Measurements from ENCODE around the gene PTPRN2. TPM values are rescaled to one million over a fixed set of nuclear protein-coding genes. Genes with fewer than 3 reads are reported as not detected.

PTPRN2 gene
- total and polyA plus RNA-seq, 2 donors (not counting 3 experiments of a cell fraction or from before 2014, with no cell fraction given) = 0.62 to 0.88 TPM

DNA sequence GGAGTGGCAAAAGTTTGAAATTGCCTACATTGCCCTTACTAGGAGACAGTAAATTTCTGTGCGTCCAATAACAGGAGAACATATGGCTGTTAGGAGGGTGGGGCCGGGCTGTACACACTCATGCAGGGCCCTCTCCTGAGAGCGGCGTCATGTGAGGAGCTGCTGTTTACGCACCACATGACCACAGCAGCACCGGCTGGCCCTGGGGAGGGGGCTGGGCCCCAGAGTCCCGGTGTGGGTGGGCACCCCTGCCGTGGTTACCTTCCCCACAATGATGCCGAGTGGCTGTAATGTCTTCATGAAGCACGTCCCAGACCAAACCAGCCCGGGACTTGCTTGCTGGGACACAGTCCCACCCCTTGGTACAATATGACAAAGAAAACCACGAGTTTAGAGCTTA, 942.1 kb downstream of the PTPRN2 start:
- H3K4me2 ChIP-seq (ENCODE audit: insufficient read depth, low read length) = no peak overlapping the region
- BruUV-seq (replicated peaks) = no TSS peak
- CTCF ChIA-PET = no interaction called here
- POLR2A ChIA-PET = no interaction called here
- TF ChIP-seq EZH2 (IDR thresholded peaks at IDR 0.05; ENCODE audit: borderline replicate concordance, low read depth, low read length, severe bottlenecking) (no peak), FOS (IDR thresholded peaks at IDR 0.05; ENCODE audit: borderline replicate concordance, insufficient read depth, low read length) (no peak), GATA2 (IDR thresholded peaks at IDR 0.05; ENCODE audit: insufficient read depth, insufficient read length, low read depth, low read length) (no peak), MYC (IDR thresholded peaks at IDR 0.05; ENCODE audit: low read depth, low read length) (no peak), POLR2A (IDR thresholded peaks at IDR 0.05; ENCODE audit: low read depth, low read length) (no peak), JUN (IDR thresholded peaks at IDR 0.05; ENCODE audit: borderline replicate concordance, insufficient read depth, insufficient read length, low read depth) (no peak), POLR2AphosphoS5 (IDR thresholded peaks at IDR 0.05; ENCODE audit: insufficient read depth, low read depth, low read length) (no peak)
- TF ChIP-seq, protein P1, sequence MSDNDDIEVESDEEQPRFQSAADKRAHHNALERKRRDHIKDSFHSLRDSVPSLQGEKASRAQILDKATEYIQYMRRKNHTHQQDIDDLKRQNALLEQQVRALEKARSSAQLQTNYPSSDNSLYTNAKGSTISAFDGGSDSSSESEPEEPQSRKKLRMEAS (IDR thresholded peaks at IDR 0.05; ENCODE audit: insufficient read depth, insufficient read length) = no peak
- TF ChIP-seq, protein P2, sequence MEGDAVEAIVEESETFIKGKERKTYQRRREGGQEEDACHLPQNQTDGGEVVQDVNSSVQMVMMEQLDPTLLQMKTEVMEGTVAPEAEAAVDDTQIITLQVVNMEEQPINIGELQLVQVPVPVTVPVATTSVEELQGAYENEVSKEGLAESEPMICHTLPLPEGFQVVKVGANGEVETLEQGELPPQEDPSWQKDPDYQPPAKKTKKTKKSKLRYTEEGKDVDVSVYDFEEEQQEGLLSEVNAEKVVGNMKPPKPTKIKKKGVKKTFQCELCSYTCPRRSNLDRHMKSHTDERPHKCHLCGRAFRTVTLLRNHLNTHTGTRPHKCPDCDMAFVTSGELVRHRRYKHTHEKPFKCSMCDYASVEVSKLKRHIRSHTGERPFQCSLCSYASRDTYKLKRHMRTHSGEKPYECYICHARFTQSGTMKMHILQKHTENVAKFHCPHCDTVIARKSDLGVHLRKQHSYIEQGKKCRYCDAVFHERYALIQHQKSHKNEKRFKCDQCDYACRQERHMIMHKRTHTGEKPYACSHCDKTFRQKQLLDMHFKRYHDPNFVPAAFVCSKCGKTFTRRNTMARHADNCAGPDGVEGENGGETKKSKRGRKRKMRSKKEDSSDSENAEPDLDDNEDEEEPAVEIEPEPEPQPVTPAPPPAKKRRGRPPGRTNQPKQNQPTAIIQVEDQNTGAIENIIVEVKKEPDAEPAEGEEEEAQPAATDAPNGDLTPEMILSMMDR (IDR thresholded peaks at IDR 0.05; ENCODE audit: extremely low read depth in 1 of 2, insufficient read depth in 1 of 2, low read depth in 1 of 2, low read length in 2 of 2) = no peak
- H4K20me1 ChIP-seq (replicated peaks; ENCODE audit: control insufficient read depth, extremely low read depth, insufficient read depth, low read length) = no peaks in the 10 kb centered on the region
- intact Hi-C loops (cut with micrococcal nuclease) (no loop called here), dilution Hi-C loops (cut with MboI; ENCODE audit: extremely low pct_ligation_motif_present, low sequenced_read_pairs) (no loop called here)
- H3K79me2 ChIP-seq (ENCODE audit: control insufficient read depth, insufficient read depth, low read length) = no peaks in the 10 kb centered on the region
- no peaks in the 10 kb centered on the region for H3K27me3 ChIP-seq (ENCODE audit: control insufficient read depth in 2 of 2, insufficient read depth in 2 of 2, low read length in 2 of 2)
- DNase-seq (ENCODE audit: low read depth, low spot score) = no peak
- H3K4me1 ChIP-seq (ENCODE audit: control insufficient read depth, extremely low read depth, insufficient read depth, low read length) = no peaks in the 10 kb centered on the region
- no peaks in the 10 kb centered on the region for H3K36me3 ChIP-seq (ENCODE audit: control insufficient read depth in 2 of 2, extremely low read depth in 1 of 2, insufficient read depth in 2 of 2, low read length in 2 of 2)
- H3K4me3 ChIP-seq (replicated peaks in 1 of 3; ENCODE audit: insufficient read depth in 1 of 3, low read depth in 1 of 3, low read length in 3 of 3) = no peak overlapping the region
- no peak overlapping the region for H3K9ac ChIP-seq (replicated peaks; ENCODE audit: extremely low read depth, insufficient read depth, low read length)
- H2AFZ ChIP-seq (ENCODE audit: low read depth, low read length) = no peak overlapping the region
- H3K9me3 ChIP-seq (replicated peaks; ENCODE audit: control insufficient read depth, insufficient read depth, low read length) = peaks cover 2% of the 10 kb centered on the region
- no peak overlapping the region for H3K27ac ChIP-seq (ENCODE audit: insufficient read depth, low read depth, low read length)
- FAIRE-seq = no peak
- no peaks in the 10 kb centered on the region for H3K9me1 ChIP-seq (replicated peaks; ENCODE audit: control insufficient read depth, extremely low read depth, insufficient read depth, low read length)

Measured in endothelial cell of umbilical vein (primary cell).